K562 (cell line): ENCODE data around the gene TMEM205. TPM values are rescaled to one million over a fixed set of nuclear protein-coding genes. Genes with fewer than 3 reads are reported as not detected.

Source experiments
- CCNT2 ChIP-seq: IDR thresholded peaks from 2 replicates; pipeline ENCODE4 v1.6.1; 2011; ENCODE audit warnings: borderline replicate concordance, low read depth, mild to moderate bottlenecking, moderate library complexity, mixed read lengths, low read length; ENCODE audit not compliant: insufficient read length; ENCODE audit errors: extremely low read depth
- CUX1 ChIP-seq: fragments of 200-800 bp; sonication (Bioruptor generic); IDR thresholded peaks from 2 replicates; pipeline ENCODE4 v1.6.1; 2016; ENCODE audit warnings: missing genetic modification characterization, missing compliant biosample characterization
- KLF6 ChIP-seq: fragments of 250-450 bp; sonication (Bioruptor Pico); IDR thresholded peaks from 2 replicates; pipeline ENCODE4 v1.4.0; 2020; ENCODE audit warnings: mild to moderate bottlenecking, moderate library complexity, borderline replicate concordance
- MYNN ChIP-seq, 2 experiments: sonication (generic); formaldehyde crosslinking in 1 of 2; IDR thresholded peaks; 2 replicates each; pipeline versions ENCODE4 v1.5.0 to v1.6.1; 2016 to 2020; ENCODE audit warnings: antibody characterized with exemption in 1 of 2, missing genetic modification reagents in 1 of 2
- NUFIP1 ChIP-seq: fragments of 450-650 bp; IDR thresholded peaks from 2 replicates; pipeline ENCODE4 v1.6.1; 2018; ENCODE audit not compliant: partially characterized antibody
- RFX5 ChIP-seq: IDR thresholded peaks from 2 replicates; pipeline ENCODE4 v1.6.1; 2011; ENCODE audit warnings: low read depth, mild to moderate bottlenecking, improper control_type of control experiment, low read length
- SRSF7 ChIP-seq: fragments of 200-400 bp; formaldehyde crosslinking; optimal IDR thresholded peaks from 2 replicates; pipeline ENCODE3; 2017; ENCODE audit warnings: mild to moderate bottlenecking, low read depth, low read length
- TSHZ1 ChIP-seq: fragments of 250-450 bp; sonication (Bioruptor Pico); IDR thresholded peaks from 2 replicates; pipeline ENCODE4 v1.4.0; 2020; ENCODE audit warnings: mild to moderate bottlenecking, moderate library complexity
- polyA plus RNA-seq, 8 experiments: library from polyadenylated mRNA; depleted of rRNA in 4 of 8; stranded (reverse) in 5 of 8; unstranded in 3 of 8; fragments of >200 nt; fragmentation: Nextera tagmentation in 2 of 8; fragmentation: Illumina TruSeq in 1 of 8; extraction: Ambion mirVana in 2 of 8; extraction: Trizol in 1 of 8; gene quantifications; 2 replicates each; pipeline versions ENCODE4 v1.2.1 to v1.2.3, GENCODE V29; 2011 to 2014; ENCODE audit warnings: inconsistent platforms in 1 of 8, missing spikeins in 1 of 8
- total RNA-seq, 7 experiments: library from RNA; depleted of rRNA in 6 of 7; stranded (reverse); fragments of >200 nt in 6 of 7; fragmentation: Illumina TruSeq in 2 of 7; extraction: Trizol in 2 of 7; gene quantifications; 2 replicates each; pipeline versions ENCODE4 v1.2.1 to v1.2.3, GENCODE V29; 2011 to 2021; ENCODE audit warnings: low replicate concordance in 1 of 7
- TF ChIP-seq, protein P1 (sequence below): sonication (generic); formaldehyde crosslinking; IDR thresholded peaks from 2 replicates; pipeline ENCODE4 v1.8.0; 2023; ENCODE audit warnings: missing genetic modification reagents, mild to moderate bottlenecking, borderline replicate concordance
- TF ChIP-seq, protein P2 (sequence below): fragments of 250-450 bp; sonication (Bioruptor Pico); IDR thresholded peaks from 2 replicates; pipeline ENCODE4 v1.5.1; 2021; ENCODE audit warnings: mild to moderate bottlenecking

TMEM205 gene
- total and polyA plus RNA-seq, 9 of the 15 experiments (the other 6 are each of a cell fraction or from before 2014, with no cell fraction given), result 21.3 to 81.5 (median 44.1) TPM

DNA sequence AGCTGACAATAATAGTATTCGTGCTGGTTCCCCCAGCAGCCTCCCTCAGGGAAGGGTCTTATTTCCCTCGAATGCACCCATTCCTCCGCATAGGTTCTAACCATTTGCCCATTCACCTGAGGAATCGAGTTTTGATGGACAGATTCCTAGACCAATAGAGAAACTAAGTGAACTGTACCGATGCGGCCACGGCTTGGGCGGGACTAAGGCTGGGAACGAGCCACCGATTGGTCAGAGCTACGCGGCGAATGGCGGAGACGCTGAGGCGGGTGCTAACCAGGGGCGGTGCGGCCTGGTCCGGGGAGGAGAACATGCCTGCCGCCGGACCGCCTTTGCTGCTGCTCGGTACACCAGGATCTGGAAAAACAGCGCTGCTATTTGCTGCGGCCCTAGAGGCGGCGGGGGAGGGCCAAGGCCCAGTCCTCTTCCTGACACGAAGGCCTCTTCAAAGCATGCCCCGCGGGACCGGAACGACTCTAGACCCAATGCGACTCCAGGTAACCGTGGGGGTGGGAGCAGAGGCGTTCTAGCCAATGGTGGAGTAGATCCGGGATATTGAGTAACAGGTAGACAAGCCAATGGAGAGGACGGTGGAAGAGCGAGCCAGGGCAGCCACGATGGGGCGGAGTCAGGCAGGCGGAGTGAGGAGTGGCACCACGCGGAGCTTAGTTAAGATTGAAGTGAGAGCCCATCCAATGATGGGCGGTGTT lies 28.5 kb upstream of the TMEM205 start, which contains the start of gene SWSAP1 (continued):
- TF ChIP-seq, protein P1, sequence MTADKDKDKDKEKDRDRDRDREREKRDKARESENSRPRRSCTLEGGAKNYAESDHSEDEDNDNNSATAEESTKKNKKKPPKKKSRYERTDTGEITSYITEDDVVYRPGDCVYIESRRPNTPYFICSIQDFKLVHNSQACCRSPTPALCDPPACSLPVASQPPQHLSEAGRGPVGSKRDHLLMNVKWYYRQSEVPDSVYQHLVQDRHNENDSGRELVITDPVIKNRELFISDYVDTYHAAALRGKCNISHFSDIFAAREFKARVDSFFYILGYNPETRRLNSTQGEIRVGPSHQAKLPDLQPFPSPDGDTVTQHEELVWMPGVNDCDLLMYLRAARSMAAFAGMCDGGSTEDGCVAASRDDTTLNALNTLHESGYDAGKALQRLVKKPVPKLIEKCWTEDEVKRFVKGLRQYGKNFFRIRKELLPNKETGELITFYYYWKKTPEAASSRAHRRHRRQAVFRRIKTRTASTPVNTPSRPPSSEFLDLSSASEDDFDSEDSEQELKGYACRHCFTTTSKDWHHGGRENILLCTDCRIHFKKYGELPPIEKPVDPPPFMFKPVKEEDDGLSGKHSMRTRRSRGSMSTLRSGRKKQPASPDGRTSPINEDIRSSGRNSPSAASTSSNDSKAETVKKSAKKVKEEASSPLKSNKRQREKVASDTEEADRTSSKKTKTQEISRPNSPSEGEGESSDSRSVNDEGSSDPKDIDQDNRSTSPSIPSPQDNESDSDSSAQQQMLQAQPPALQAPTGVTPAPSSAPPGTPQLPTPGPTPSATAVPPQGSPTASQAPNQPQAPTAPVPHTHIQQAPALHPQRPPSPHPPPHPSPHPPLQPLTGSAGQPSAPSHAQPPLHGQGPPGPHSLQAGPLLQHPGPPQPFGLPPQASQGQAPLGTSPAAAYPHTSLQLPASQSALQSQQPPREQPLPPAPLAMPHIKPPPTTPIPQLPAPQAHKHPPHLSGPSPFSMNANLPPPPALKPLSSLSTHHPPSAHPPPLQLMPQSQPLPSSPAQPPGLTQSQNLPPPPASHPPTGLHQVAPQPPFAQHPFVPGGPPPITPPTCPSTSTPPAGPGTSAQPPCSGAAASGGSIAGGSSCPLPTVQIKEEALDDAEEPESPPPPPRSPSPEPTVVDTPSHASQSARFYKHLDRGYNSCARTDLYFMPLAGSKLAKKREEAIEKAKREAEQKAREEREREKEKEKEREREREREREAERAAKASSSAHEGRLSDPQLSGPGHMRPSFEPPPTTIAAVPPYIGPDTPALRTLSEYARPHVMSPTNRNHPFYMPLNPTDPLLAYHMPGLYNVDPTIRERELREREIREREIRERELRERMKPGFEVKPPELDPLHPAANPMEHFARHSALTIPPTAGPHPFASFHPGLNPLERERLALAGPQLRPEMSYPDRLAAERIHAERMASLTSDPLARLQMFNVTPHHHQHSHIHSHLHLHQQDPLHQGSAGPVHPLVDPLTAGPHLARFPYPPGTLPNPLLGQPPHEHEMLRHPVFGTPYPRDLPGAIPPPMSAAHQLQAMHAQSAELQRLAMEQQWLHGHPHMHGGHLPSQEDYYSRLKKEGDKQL, result no peak
- TF ChIP-seq TSHZ1 (CRISPR knock-in tag) (no peak), KLF6 (CRISPR knock-in tag) (peak; percentile 35; the same call in 1 of the 2 replicates), CUX1 (CRISPR knock-in tag) (no peak), SRSF7 (no peak), RFX5 (no peak), NUFIP1 (no peak), MYNN (IDR thresholded peaks at IDR 0.05) (no peak), MYNN (CRISPR knock-in tag; IDR thresholded peaks at IDR 0.05) (no peak), CCNT2 (no peak)
- TF ChIP-seq, protein P2, sequence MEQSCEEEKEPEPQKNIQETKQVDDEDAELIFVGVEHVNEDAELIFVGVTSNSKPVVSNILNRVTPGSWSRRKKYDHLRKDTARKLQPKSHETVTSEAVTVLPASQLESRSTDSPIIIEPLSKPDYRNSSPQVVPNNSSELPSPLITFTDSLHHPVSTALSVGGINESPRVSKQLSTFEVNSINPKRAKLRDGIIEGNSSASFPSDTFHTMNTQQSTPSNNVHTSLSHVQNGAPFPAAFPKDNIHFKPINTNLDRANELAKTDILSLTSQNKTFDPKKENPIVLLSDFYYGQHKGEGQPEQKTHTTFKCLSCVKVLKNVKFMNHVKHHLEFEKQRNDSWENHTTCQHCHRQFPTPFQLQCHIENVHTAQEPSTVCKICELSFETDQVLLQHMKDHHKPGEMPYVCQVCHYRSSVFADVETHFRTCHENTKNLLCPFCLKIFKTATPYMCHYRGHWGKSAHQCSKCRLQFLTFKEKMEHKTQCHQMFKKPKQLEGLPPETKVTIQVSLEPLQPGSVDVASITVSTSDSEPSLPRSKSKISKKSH (CRISPR knock-in tag), result no peak
